Left hindlimb (tissue), 1 donor: ENCODE results near the gene PPP2R3B.
"Not testable (repeated sequence)": the region's sequence is repeated elsewhere in the genome, so short reads cannot be mapped to it uniquely, and the experiment has no call there.

Experiments used
- DNase-seq: peaks from one replicate; pipeline ENCODE4 v3.0.0-alpha.2; 2018

Gene PPP2R3B

GRCh38 chrX:352582-353314, 34.0 kb downstream of the PPP2R3B start:
- no peak for DNase-seq

- DNase-seq: no peak
Measured at GRCh38 chrX:352181-352580, 34.5 kb downstream of the PPP2R3B start.

- no peak for DNase-seq
Measured at GRCh38 chrX:351736-352135, 35.0 kb downstream of the PPP2R3B start.

DNA sequence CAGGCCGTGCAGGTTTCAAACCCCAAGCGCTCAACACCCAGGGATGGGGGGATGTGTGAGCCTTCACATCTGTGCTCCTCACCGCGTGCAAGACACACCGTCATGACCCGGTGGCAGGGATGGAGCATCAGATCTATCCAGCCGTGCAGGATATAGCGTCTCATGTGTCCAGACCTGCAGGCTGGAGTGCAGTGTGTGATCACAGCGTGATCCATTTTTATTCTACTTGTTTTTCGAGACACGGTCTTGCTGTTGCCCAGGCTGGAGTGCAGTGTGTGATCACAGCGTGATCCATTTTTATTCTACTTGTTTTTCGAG, 35.4 kb downstream of the PPP2R3B start:
- not testable (repeated sequence) for DNase-seq

- no peak for DNase-seq
Measured at GRCh38 chrX:350534-351323, 36.0 kb downstream of the PPP2R3B start.

DNA sequence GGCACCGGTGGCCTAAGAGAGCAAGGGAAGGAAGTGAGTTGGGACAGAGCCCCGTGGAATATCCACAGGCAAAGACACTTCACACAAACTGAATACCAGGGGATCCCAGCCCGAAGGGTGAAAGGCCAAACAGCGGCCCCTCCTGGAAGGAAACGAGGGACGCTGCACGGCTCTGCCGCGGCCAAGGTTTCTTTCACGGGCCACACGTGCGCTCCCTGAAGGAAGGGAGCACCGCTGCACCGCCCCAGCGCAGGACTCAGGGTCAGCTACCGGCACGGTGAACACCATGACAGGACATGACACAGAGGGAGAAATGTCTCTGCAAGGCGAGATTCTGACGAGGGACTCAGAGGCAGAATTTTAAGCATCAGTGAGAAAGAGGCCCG, 36.6 kb downstream of the PPP2R3B start:
- DNase-seq: no peak

GRCh38 chrX:349702-350101, 37.0 kb downstream of the PPP2R3B start:
- DNase-seq: no peak

DNA sequence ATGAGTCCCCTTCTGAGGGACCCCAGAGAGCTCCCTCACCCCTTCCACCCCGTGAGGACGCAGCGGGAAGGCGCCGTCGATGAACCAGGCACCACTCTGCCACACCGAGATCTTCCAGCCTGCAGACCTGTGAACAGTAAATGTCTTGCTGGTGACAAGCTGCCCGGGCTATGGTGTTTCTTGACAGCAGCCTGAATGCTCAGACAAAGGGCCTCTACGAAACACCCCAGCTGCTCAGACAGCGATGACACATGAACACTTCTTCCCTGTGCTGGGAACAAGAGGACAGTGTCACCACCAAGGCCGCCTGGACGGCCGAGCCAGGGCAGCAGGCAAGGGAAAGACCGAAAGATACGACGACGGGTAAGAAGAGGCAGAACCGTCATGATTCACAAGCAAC, 37.5 kb downstream of the PPP2R3B start:
- no peak for DNase-seq

- no peak for DNase-seq
Measured at GRCh38 chrX:348461-349117, 38.1 kb downstream of the PPP2R3B start.

GRCh38 chrX:347351-348117, 39.2 kb downstream of the PPP2R3B start:
- DNase-seq: no peak

- DNase-seq: no peak
Measured at GRCh38 chrX:346034-346813, 40.5 kb downstream of the PPP2R3B start.

GRCh38 chrX:345020-345925, 41.4 kb downstream of the PPP2R3B start:
- no peak for DNase-seq

GRCh38 chrX:344371-344901, 42.3 kb downstream of the PPP2R3B start:
- no peak for DNase-seq

GRCh38 chrX:341541-342101, 45.1 kb downstream of the PPP2R3B start:
- DNase-seq: no peak

DNA sequence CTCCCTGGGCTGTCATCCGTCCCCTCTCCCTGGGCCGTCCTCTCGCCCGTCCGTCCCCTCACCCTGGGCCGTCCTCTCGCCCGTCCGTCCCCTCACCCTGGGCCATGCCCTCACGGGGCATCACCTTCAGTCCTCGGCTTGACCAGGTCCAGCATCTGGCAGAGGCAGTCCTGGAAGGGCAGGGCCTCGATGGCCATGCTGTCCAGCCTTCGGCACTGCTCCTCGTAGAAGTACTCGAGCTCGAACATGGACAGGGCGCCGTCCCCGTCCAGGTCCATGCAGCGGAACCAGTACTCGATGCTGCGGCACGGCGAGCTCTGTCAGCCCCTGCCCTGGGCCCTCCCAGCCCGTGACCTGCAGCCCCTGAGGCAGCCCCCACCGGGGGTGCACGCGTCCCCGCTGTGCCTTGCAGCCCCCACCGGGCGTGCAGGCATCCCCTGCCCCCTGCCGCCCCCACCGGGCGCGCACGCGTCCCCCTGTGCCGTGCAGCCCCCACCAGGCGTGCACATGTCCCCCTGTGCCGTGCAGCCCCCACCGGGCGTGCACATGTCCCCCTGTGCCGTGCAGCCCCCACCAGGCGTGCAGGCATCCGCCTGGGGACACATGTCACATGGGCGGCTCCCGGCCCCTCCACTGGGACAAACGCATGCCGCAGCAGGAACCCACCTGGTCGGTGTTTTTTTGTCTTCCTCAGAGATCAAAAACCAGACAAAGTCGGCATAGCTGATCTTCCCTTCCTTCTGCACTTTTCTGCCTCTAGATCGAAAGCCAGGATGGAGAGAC, 45.9 kb downstream of the PPP2R3B start:
- no peak for DNase-seq

GRCh38 chrX:340121-340520, 46.6 kb downstream of the PPP2R3B start:
- no peak for DNase-seq

DNA sequence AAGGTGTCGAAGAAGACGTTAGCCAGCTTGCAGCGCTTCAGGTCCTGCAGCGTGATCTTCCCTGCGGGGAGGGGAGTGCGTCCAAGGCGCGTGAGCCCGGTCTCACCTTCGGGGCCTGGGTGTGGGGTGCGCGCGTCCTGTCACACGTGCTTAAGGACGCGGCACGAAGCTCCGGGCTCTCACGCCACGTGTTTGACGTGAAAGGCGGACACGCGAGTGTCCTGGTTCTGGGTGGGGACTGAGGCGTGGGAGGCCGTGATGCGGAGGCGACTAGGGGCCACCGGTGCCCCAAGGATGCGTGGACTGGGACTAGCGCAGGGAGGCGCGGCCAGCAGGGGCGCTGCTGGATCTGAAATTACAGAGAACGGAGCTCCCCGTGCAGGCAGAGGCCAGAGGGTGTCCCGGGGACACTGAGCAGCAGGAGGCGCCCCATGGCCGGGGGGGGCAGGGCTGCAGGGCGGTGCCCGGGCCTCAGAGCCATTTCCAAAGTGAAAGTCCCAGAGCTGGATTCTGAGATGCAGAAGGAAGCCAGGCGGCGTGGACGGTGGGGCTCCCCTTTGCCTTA, 47.8 kb downstream of the PPP2R3B start:
- DNase-seq: no peak

- no peak for DNase-seq
Measured at GRCh38 chrX:338281-338835, 48.3 kb downstream of the PPP2R3B start.

GRCh38 chrX:337331-337831, 49.3 kb downstream of the PPP2R3B start:
- no peak for DNase-seq
